Ovary (tissue), 9 donors: ENCODE measurements around the gene MITD1. TPM values are rescaled to one million over a fixed set of nuclear protein-coding genes. Genes with fewer than 3 reads are reported as not detected.

Experiments
- DNase-seq, 5 donors: peaks; one replicate each; pipeline ENCODE4 v3.0.0-alpha.2; 2019 to 2020
- H3K27ac ChIP-seq, 2 donors: fragments of 200-600 bp; one replicate each; pipeline versions ENCODE4 v1.5.1 to v1.8.0; 2019 to 2022
- H3K27me3 ChIP-seq: fragments of 200-600 bp; one replicate; pipeline ENCODE4 v1.8.0; 2022
- H3K36me3 ChIP-seq: fragments of 200-600 bp; sonication (generic); one replicate; pipeline ENCODE4 v1.5.1; 2019
- H3K4me1 ChIP-seq: one replicate; pipeline ENCODE4 v1.8.1; 2013; ENCODE audit warnings: mild to moderate bottlenecking, moderate library complexity; ENCODE audit not compliant: insufficient read depth
- H3K4me3 ChIP-seq: fragments of 200-600 bp; sonication (generic); one replicate; pipeline ENCODE4 v1.5.1; 2017
- H3K9me3 ChIP-seq, 2 donors: fragments of 200-600 bp in 1 of 2; sonication (generic) in 1 of 2; one replicate each; pipeline versions ENCODE4 v1.5.1 to v1.8.1; 2013 to 2019; ENCODE audit warnings: mild to moderate bottlenecking in 1 of 2, moderate library complexity in 1 of 2
- EP300 ChIP-seq: sonication (generic); formaldehyde crosslinking; IDR thresholded peaks from one replicate; pipeline ENCODE4 v1.6.1; 2017; ENCODE audit warnings: antibody characterized with exemption
- POLR2A ChIP-seq: fragments of 450-650 bp; IDR thresholded peaks from one replicate; pipeline ENCODE4 v1.6.1; 2017; ENCODE audit warnings: antibody characterized with exemption, mild to moderate bottlenecking, moderate library complexity
- WGBS, 3 donors: extraction: QIAGEN DNeasy Blood & Tissue Kit in 1 of 3; methylation state at CpG; one replicate each; pipeline versions ENCODE4 v1.1.5 to v1.1.7; 2013 to 2017; 5-methylcytosine and 5-hydroxymethylcytosine counted together
- intact Hi-C, 4 donors: fragments of 100-400 bp; cut with DNase I; formaldehyde crosslinking; loops; one replicate each; pipeline versions ENCODE4 v1.11.0 to v1.15.1; 2022 to 2023
- polyA plus RNA-seq, 2 donors: library from polyadenylated mRNA; stranded (reverse); fragments of 200-250 nt in 1 of 2; fragments of 350-450 nt in 1 of 2; fragmentation: Illumina TruSeq in 1 of 2; extraction: RNeasy Lipid Tissue Mini Kit (QIAGEN cat#74804) in 1 of 2; gene quantifications; one replicate each; pipeline ENCODE4 v1.2.3, GENCODE V29; 2013 to 2014
- total RNA-seq, 7 donors: library from RNA; depleted of rRNA in 2 of 7; stranded (reverse); fragments of >200 nt in 2 of 7; fragmentation: NEBNext Ultra II Directional in 3 of 7; extraction: Animal tissue kit (Norgen Biotek cat#: 25700) in 3 of 7; gene quantifications; one replicate each; pipeline versions ENCODE4 v1.1.0 to v1.2.4, GENCODE V29; 2016 to 2023
- TF ChIP-seq, protein P1 (sequence below), 3 donors: fragments of 450-650 bp in 2 of 3; fragments of 200-600 bp in 1 of 3; IDR thresholded peaks; one replicate each; pipeline versions ENCODE4 v1.5.1 to v1.8.0; 2016 to 2022; ENCODE audit warnings: antibody characterized with exemption in 3 of 3, mild to moderate bottlenecking in 1 of 3
- donor health status: DM: no; HTN: no; CAD: no; lungs with moderate emphysema.
- donor health status: DM: no; HTN: no; CAD: no.
- donor health status: Bipolar disorder and iron deficiency.
- donor health status: DM: yes; HTN: yes; CAD: no.
- donor health status: DM: no; HTN: no; CAD: no.
- donor health status: DM: yes; HTN: yes; CAD: no.

Gene MITD1
- total and polyA plus RNA-seq, 9 donors: 16.0 to 31.6 (median 22.1) TPM

DNA sequence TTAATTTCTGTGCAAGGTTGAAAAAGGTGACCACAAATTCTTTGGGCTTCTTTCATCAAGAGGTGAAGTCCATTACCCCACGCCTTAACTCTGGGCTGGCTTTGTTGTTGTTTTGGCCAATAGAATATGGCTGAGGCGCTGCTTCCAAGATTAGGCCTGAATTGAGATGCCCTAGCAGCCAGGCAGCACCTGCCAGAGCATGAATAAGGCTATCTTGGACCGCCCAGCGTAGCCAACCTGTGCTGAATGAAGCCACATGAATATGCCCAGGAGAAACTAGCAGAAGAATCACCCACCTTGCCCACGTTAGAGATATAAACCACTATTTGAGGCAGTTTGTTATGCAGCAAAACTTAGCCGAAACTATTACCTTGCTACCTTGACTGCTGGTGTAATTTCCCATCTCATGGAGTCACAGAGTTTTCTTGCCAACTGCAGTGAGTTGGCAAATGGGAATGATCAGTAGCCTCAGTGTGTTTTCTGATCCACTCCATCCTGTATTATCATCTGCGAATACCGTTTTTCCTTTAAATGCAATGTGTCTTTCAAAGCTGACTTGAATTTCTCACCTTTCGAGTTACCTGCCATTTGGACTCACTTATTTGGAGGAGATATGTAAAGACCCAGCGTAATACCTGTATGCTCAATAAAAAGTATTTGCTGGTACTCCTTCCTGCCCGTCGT lies 26.8 kb downstream of the MITD1 start:
- Histone ChIP-seq H3K4me3 (peak overlapping the region; percentile 86), H3K36me3 (no peaks in the 10 kb centered on the region), H3K27me3 (no peaks in the 10 kb centered on the region), H3K4me1 (peaks cover 9% of the 10 kb centered on the region), H3K27ac (peak overlapping the region; percentile 88 to 92), H3K9me3 (no peaks in the 10 kb centered on the region)
- intact Hi-C loops: no loop called here
- TF ChIP-seq POLR2A (no peak), EP300 (no peak)
- TF ChIP-seq, protein P1, sequence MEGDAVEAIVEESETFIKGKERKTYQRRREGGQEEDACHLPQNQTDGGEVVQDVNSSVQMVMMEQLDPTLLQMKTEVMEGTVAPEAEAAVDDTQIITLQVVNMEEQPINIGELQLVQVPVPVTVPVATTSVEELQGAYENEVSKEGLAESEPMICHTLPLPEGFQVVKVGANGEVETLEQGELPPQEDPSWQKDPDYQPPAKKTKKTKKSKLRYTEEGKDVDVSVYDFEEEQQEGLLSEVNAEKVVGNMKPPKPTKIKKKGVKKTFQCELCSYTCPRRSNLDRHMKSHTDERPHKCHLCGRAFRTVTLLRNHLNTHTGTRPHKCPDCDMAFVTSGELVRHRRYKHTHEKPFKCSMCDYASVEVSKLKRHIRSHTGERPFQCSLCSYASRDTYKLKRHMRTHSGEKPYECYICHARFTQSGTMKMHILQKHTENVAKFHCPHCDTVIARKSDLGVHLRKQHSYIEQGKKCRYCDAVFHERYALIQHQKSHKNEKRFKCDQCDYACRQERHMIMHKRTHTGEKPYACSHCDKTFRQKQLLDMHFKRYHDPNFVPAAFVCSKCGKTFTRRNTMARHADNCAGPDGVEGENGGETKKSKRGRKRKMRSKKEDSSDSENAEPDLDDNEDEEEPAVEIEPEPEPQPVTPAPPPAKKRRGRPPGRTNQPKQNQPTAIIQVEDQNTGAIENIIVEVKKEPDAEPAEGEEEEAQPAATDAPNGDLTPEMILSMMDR (IDR thresholded peaks at IDR 0.05): peak in 1 of 3 donors; percentile 4
- DNase-seq: no peak
- WGBS, 3 donors: 34 to 42% (median 35%) methylated on average over 12 of the region's 12 CpGs

DNA sequence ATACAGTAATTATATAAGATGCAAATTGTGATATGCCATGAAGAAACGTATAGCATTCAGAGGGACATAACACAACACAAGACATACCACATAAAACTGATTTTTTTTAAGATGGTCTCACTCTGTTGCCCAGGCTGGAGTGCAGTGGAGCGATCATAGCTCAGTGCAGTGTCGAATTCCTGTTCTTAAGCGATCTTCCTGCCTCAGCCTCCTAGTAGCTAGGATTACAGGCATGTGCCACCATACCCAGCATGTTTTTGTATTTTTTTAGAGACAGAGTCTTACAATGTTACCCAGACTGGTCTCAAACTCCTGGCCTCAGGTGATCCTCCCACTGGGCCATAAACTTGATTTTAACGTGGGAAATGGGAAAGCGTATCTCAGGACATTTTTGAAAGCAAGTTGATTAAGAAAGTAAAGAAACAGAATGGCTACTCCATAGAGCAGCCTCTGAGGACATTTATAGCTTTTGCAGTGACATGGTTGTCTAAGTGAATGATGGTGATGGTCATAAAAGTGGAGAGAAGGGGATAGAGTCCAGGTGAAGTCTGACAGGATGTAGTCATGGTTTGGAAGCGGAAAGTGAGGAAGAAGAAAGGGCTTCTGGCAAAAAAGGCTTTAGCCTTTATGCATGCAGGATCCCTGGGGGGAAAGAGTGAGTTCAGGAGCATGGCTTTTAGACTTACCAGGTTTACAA lies 28.5 kb downstream of the MITD1 start:
- intact Hi-C loops: no loop called here
- Histone ChIP-seq H3K27ac (no peak overlapping the region), H3K27me3 (no peaks in the 10 kb centered on the region), H3K36me3 (no peaks in the 10 kb centered on the region), H3K9me3 (no peaks in the 10 kb centered on the region), H3K4me1 (peaks cover 9% of the 10 kb centered on the region), H3K4me3 (no peak overlapping the region)
- DNase-seq: no peak
- TF ChIP-seq, protein P1 (IDR thresholded peaks at IDR 0.05): no peak
- TF ChIP-seq POLR2A: no peak
- TF ChIP-seq EP300: no peak
- 82 to 85% (median 83%) methylated on average over 7 of the region's 7 CpGs for WGBS, 3 donors

DNA sequence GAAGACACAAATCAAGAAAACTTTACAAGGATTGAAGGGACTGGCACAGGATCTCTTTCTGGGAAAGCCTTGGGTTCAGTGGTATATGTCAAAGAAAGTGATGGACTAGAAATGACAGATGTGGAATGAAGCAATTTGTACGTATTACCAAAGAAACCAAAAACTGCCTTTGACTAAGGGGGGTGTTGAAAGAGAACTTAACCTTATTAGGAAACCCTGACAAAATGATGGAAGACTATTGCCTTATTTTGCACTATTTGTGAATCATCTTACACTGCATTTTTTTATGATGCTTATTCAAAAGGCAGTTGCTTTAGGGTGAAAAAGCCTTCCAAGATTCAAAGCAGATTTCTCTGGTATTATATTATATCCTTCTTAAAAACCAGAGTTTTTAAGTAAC lies 30.2 kb downstream of the MITD1 start:
- 77 to 94% (median 83%) methylated on average over 1 of the region's 1 CpG for WGBS, 3 donors
- Histone ChIP-seq H3K4me1 (peaks cover 6% of the 10 kb centered on the region), H3K27me3 (no peaks in the 10 kb centered on the region), H3K27ac (no peak overlapping the region), H3K36me3 (no peaks in the 10 kb centered on the region), H3K9me3 (no peaks in the 10 kb centered on the region), H3K4me3 (no peak overlapping the region)
- TF ChIP-seq EP300: no peak
- TF ChIP-seq, protein P1 (IDR thresholded peaks at IDR 0.05): no peak
- no peak for TF ChIP-seq POLR2A
- no peak for DNase-seq
- intact Hi-C loops: no loop called here

DNA sequence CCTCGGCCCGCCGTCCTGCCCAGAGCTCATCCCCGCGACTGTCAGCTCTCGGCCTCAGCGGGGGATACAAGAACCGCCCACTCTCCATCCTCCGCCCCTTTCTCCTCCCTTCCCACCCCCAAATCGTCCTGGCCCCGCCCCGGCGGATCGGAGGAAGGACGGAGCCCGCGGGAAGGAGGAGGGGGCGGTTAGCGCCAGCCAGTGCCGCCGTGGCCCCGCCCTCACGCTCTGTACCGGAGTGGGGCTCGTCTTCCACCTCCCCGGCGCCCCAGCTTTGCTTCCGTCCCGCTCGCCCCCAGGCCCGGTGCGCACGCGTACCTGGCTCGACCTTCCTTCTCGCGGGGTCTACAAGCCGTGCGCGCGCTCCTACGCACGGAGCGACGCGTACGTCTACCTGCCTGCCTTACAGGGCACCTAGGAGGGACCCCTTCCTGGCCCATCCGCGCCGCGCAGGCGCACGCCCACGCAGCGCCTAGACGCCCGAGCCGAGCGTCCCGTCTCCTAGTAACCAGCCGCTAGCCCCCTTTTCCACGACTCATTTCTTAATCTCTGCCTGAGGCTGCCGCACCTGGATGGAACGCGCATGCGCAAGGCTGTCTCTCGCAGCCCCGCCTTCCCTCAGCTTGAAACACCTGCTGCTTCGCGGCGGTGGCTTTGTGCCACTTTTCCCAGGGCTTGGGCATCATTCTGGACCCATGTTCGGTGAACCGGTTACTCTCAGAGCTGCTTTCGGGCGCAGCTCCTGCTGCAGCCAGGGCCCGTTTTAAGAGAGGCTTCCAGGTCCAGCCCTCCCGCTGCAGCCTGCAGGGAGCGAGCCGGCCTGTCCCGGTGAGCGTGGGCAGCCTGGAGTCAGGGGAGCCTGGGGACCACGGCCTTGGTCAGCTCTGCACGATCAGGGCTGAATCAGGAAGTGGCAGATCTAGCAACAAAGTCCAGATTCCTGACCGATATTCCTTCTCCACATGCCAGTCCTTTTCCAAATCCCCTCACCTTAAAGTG lies 39.4 kb downstream of the MITD1 start, which contains the start of gene C2orf15:
C2orf15 (plus strand) TSS at position 598 of the 999 bp plus-strand sequence. CDS start 8,852 bp downstream, outside the sequence.
- Histone ChIP-seq H3K27ac (peak within 1 kb of the TSS; percentile 69 to 86), H3K9me3 (no peaks in the 10 kb centered on the region), H3K27me3 (no peaks in the 10 kb centered on the region), H3K36me3 (no peaks in the 10 kb centered on the region), H3K4me1 (no peaks in the 10 kb centered on the region), H3K4me3 (peak within 1 kb of the TSS; percentile 78)
- no peak for TF ChIP-seq EP300
- TF ChIP-seq, protein P1 (IDR thresholded peaks at IDR 0.05): no peak
- no peak for TF ChIP-seq POLR2A
- 0 to 1% (median 1%) methylated on average over 70 to 84 of the region's 84 CpGs for WGBS, 3 donors
- intact Hi-C loops: no loop called here
- peak; percentile 94 to 95 (median 95) for DNase-seq
